HepG2 (cell line): ENCODE data around the gene TSPAN17. TPM values are rescaled to one million over a fixed set of nuclear protein-coding genes. Genes with fewer than 3 reads are reported as not detected.
"Not testable (repeated sequence)": the region's sequence is repeated elsewhere in the genome, so short reads cannot be mapped to it uniquely, and the experiment has no call there.

ENCODE experiments used
- ATAC-seq: fragments of 200-7000 bp; cut with Tn5 transposase; 3 replicates; pipeline ENCODE4 v1.9.1; 2020; ENCODE audit warnings: mild to moderate bottlenecking, moderate library complexity
- BruUV-seq: library from RNA; stranded (reverse); fragments of 400-500 nt; replicated peaks from 2 replicates; lab custom pipeline; 2021; lab: Mats Ljungman, UMichigan
- CTCF ChIA-PET: fragments of 300-600 bp; formaldehyde crosslinking; extraction: SDS; loops from one replicate; lab custom pipeline; 2021; ENCODE audit warnings: low total read pairs, inconsistent platforms, low intra/inter-chr PET ratio; lab: Yijun Ruan, JAX
- POLR2A ChIA-PET: fragments of 350-600 bp; sonication (Branson Sonifier 250); formaldehyde crosslinking; loops from one replicate; lab custom pipeline; 2020; ENCODE audit warnings: antibody characterized with exemption, inconsistent platforms; lab: Yijun Ruan, JAX
- DNase-seq: peaks from one replicate; pipeline ENCODE4 v3.0.0-alpha.2; 2015; ENCODE audit warnings: low spot score
- FAIRE-seq: peaks from 3 replicates; lab custom pipeline; 2011; peaks lifted over from hg19 to GRCh38; lab: Jason Lieb, UNC
- H2AFZ ChIP-seq: one replicate; pipeline ENCODE4 v1.6.1; 2011; ENCODE audit warnings: low read length, inconsistent platforms
- H3K27ac ChIP-seq: fragments of 300-600 bp; 3 replicates; pipeline ENCODE4 v1.8.0; 2011; ENCODE audit warnings: mixed run types, mild to moderate bottlenecking, mixed read lengths, low read length, inconsistent platforms; ENCODE audit not compliant: insufficient read depth; ENCODE audit errors: extremely low read length
- H3K27me3 ChIP-seq, 2 experiments: fragments of 200-600 bp in 1 of 2; 2 replicates in 1 of 2; 3 replicates in 1 of 2; pipeline versions ENCODE4 v1.6.0 to v1.8.0; 2011; ENCODE audit warnings: low read length in 2 of 2, mild to moderate bottlenecking in 2 of 2, moderate library complexity in 2 of 2, inconsistent platforms in 1 of 2; ENCODE audit not compliant: insufficient read depth in 2 of 2, control insufficient read depth in 1 of 2
- H3K36me3 ChIP-seq, 2 experiments: fragments of 200-600 bp in 1 of 2; replicated peaks in 1 of 2; 2 replicates in 1 of 2; 3 replicates in 1 of 2; pipeline versions ENCODE4 v1.5.1 to v1.8.0; 2011; ENCODE audit warnings: low read length in 2 of 2, inconsistent platforms in 1 of 2; ENCODE audit not compliant: insufficient read depth in 2 of 2, control insufficient read depth in 1 of 2
- H3K4me1 ChIP-seq: 2 replicates; pipeline ENCODE4 v1.5.1; 2012; ENCODE audit warnings: low read length, inconsistent platforms; ENCODE audit not compliant: insufficient read depth
- H3K4me2 ChIP-seq: 2 replicates; pipeline ENCODE4 v1.6.0; 2011; ENCODE audit warnings: low read depth, low read length, inconsistent platforms
- H3K4me3 ChIP-seq, 3 experiments: fragments of 200-600 bp in 1 of 3; sonication (generic), shearing (Covaris generic) in 1 of 3; replicated peaks in 1 of 3; 2 replicates each; pipeline ENCODE4 v1.5.1; 2011 to 2016; ENCODE audit warnings: low read length in 3 of 3, inconsistent platforms in 2 of 3, low read depth in 2 of 3, mild to moderate bottlenecking in 2 of 3, control low read depth in 1 of 3, mixed read lengths in 1 of 3; ENCODE audit not compliant: insufficient read depth in 1 of 3
- H3K79me2 ChIP-seq: one replicate; pipeline ENCODE4 v1.6.1; 2011; ENCODE audit warnings: low read length, inconsistent platforms; ENCODE audit not compliant: insufficient read depth
- H3K9ac ChIP-seq: 2 replicates; pipeline ENCODE4 v1.6.0; 2011; ENCODE audit warnings: mild to moderate bottlenecking, low read depth, low read length, inconsistent platforms; ENCODE audit not compliant: insufficient read depth
- H3K9me3 ChIP-seq: 2 replicates; pipeline ENCODE4 v1.5.1; 2012; ENCODE audit warnings: mild to moderate bottlenecking, low read length
- H4K20me1 ChIP-seq: 2 replicates; pipeline ENCODE4 v1.6.0; 2011; ENCODE audit warnings: inconsistent platforms, mild to moderate bottlenecking, low read length, moderate library complexity; ENCODE audit not compliant: insufficient read depth
- ARID4A ChIP-seq: sonication (generic); formaldehyde crosslinking; IDR thresholded peaks from 2 replicates; pipeline ENCODE4 v1.5.0; 2020; ENCODE audit warnings: mild to moderate bottlenecking, missing genetic modification reagents, borderline replicate concordance
- ZBTB26 ChIP-seq: IDR thresholded peaks from 2 replicates; pipeline ENCODE4 v1.6.1; 2016; ENCODE audit warnings: missing compliant biosample characterization, missing genetic modification reagents, borderline replicate concordance
- ZNF558 ChIP-seq: sonication (generic); formaldehyde crosslinking; IDR thresholded peaks from 2 replicates; pipeline ENCODE4 v1.9.0; 2022; ENCODE audit warnings: mild to moderate bottlenecking, missing genetic modification reagents, borderline replicate concordance
- ZSCAN30 ChIP-seq: sonication (generic); formaldehyde crosslinking; IDR thresholded peaks from 2 replicates; pipeline ENCODE4 v1.5.0; 2020; ENCODE audit warnings: mild to moderate bottlenecking, missing genetic modification reagents
- WGBS: methylation state at CpG from one replicate; pipeline ENCODE4 v1.1.6; 2017; ENCODE audit warnings: low lambda C conversion rate; 5-methylcytosine and 5-hydroxymethylcytosine counted together
- in situ Hi-C: cut with HindIII; loops from 2 replicates; pipeline ENCODE4 v1.10.0; 2017; ENCODE audit warnings: low pct_unique_long_range_greater_than_20kb; ENCODE audit not compliant: extremely low pct_ligation_motif_present
- intact Hi-C: fragments of 100-400 bp; cut with micrococcal nuclease; formaldehyde crosslinking; loops from one replicate; pipeline ENCODE4 v1.10.0; 2022; ENCODE audit not compliant: unreplicated experiment
- polyA plus RNA-seq, 8 experiments: library from polyadenylated mRNA; depleted of rRNA in 3 of 8; stranded (reverse) in 7 of 8; unstranded in 1 of 8; fragments of >200 nt; fragmentation: Illumina TruSeq in 4 of 8; extraction: Trizol in 4 of 8; gene quantifications; 2 replicates each; pipeline versions ENCODE4 v1.2.1 to v1.2.3, GENCODE V29; 2011 to 2016; ENCODE audit warnings: low read depth in 4 of 8, missing spikeins in 1 of 8, mixed read lengths in 1 of 8; ENCODE audit not compliant: insufficient read depth in 1 of 8
- total RNA-seq, 5 experiments: library from RNA; depleted of rRNA; stranded (reverse); fragments of >200 nt; fragmentation: Illumina TruSeq; extraction: Trizol; gene quantifications; 2 replicates each; pipeline ENCODE4 v1.2.3, GENCODE V29; 2016; ENCODE audit warnings: low read depth in 1 of 5

The TSPAN17 gene
- total and polyA plus RNA-seq, 2 of the 13 experiments (the other 11 are each of a cell fraction or from before 2014, with no cell fraction given), result 11.5 to 15.0 TPM

GRCh38 chr5:176697934-176698538, 50.8 kb downstream of the TSPAN17 start (continued):
- no peak for TF ChIP-seq ARID4A
- TF ChIP-seq ZNF558, result no peak
- no peak for TF ChIP-seq ZSCAN30 (CRISPR knock-in tag)
- no peak for TF ChIP-seq ZBTB26

DNA sequence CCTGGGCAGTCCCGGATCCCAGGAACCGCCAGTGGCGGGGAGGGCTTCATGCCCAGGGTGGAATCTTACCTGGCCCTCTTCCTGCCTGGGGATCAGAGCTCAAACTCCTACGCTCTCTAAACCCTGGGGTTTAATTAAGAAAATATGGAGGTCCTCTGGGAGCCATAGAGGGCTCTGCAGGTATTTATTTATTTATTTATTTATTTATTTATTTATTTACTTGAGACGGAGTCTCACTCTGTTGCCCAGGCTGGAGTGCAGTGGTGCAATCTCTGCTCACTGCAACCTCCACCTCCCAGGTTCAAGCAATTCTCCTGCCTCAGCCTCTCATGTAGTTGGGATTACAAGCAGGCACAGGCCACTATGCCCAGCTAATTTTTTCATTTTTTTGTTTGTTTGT, 52.2 kb downstream of the TSPAN17 start:
- H2AFZ ChIP-seq, BruUV-seq, H3K9ac ChIP-seq, H3K36me3 ChIP-seq, in situ Hi-C loops, H3K4me3 ChIP-seq, POLR2A ChIA-PET, ATAC-seq, H4K20me1 ChIP-seq, CTCF ChIA-PET, intact Hi-C loops, H3K4me2 ChIP-seq, H3K27ac ChIP-seq, H3K9me3 ChIP-seq, H3K4me1 ChIP-seq, FAIRE-seq, H3K79me2 ChIP-seq, DNase-seq: not testable (repeated sequence)
- WGBS, result 73% methylated on average over 5 of the region's 5 CpGs
- peaks cover 13 to 85% of the 10 kb centered on the region in 2 experiments for H3K27me3 ChIP-seq
